Psoas muscle (tissue), 8 donors: ENCODE measurements around the gene MYO3B. TPM values are rescaled to one million over a fixed set of nuclear protein-coding genes. Genes with fewer than 3 reads are reported as not detected.

Experiments used
- ATAC-seq, 4 donors: fragments of 200-7000 bp; cut with Tn5 transposase; one replicate each; pipeline ENCODE4 v1.9.1; 2020; ENCODE audit warnings: moderate library complexity in 3 of 4, mild to moderate bottlenecking in 2 of 4
- DNase-seq, 2 donors: peaks; one replicate each; pipeline ENCODE4 v3.0.0-alpha.2; 2020
- H3K27ac ChIP-seq: fragments of 200-600 bp; one replicate; pipeline ENCODE4 v1.8.0; 2022
- H3K27me3 ChIP-seq, 3 donors: fragments of 200-600 bp in 1 of 3; one replicate each; pipeline versions ENCODE4 v1.6.1 to v1.8.0; 2013 to 2022; ENCODE audit warnings: low read length in 2 of 3, mild to moderate bottlenecking in 2 of 3, moderate library complexity in 1 of 3; ENCODE audit not compliant: insufficient read depth in 3 of 3
- H3K36me3 ChIP-seq, 2 donors: fragments of 200-600 bp in 1 of 2; one replicate each; pipeline versions ENCODE4 v1.6.1 to v1.8.0; 2013 to 2022; ENCODE audit warnings: low read depth in 1 of 2, mild to moderate bottlenecking in 1 of 2, moderate library complexity in 1 of 2; ENCODE audit not compliant: insufficient read depth in 1 of 2
- H3K4me1 ChIP-seq: fragments of 200-600 bp; one replicate; pipeline ENCODE4 v1.8.0; 2022
- H3K4me3 ChIP-seq: fragments of 200-600 bp; one replicate; pipeline ENCODE4 v1.8.0; 2022; ENCODE audit warnings: mild to moderate bottlenecking
- H3K9me3 ChIP-seq: fragments of 200-600 bp; one replicate; pipeline ENCODE4 v1.8.0; 2022
- WGBS, 3 donors: extraction: QIAGEN DNeasy Blood & Tissue Kit; methylation state at CpG; one replicate each; pipeline versions ENCODE4 v1.1.6 to v1.1.7; 2013; 5-methylcytosine and 5-hydroxymethylcytosine counted together
- intact Hi-C, 2 donors: fragments of 100-400 bp; cut with DNase I; formaldehyde crosslinking; loops; one replicate each; pipeline versions ENCODE4 v1.11.0 to v1.14.2; 2022
- polyA plus RNA-seq, 3 donors: library from polyadenylated mRNA; stranded (reverse); fragments of 200-250 nt; gene quantifications; one replicate each; pipeline ENCODE4 v1.2.3, GENCODE V29; 2013
- total RNA-seq, 4 donors: library from RNA; stranded (reverse); fragmentation: NEBNext Ultra II Directional in 2 of 4; extraction: Animal tissue kit (Norgen Biotek cat#: 25700) in 2 of 4; gene quantifications; one replicate each; pipeline versions ENCODE4 v1.2.1 to v1.2.4, GENCODE V29; 2021 to 2023
- TF ChIP-seq, protein P1 (sequence below): fragments of 200-600 bp; IDR thresholded peaks from one replicate; pipeline ENCODE4 v1.8.0; 2022; ENCODE audit warnings: antibody characterized with exemption
- donor health status: healthy with polysubstance abuse.
- donor health status: DM: no; HTN: no; CAD: no; lungs with moderate emphysema.
- donor health status: Bipolar disorder and iron deficiency.
- donor health status: healthy.
- donor health status: DM: yes; HTN: yes; CAD: no.
- donor health status: DM: no; HTN: no; CAD: no.
- donor health status: DM: no; HTN: no; CAD: no.
- donor health status: DM: yes; HTN: yes; CAD: no.

The MYO3B gene
- total and polyA plus RNA-seq, 7 donors, result 0.04 to 0.32 TPM; not detected in 5

DNA sequence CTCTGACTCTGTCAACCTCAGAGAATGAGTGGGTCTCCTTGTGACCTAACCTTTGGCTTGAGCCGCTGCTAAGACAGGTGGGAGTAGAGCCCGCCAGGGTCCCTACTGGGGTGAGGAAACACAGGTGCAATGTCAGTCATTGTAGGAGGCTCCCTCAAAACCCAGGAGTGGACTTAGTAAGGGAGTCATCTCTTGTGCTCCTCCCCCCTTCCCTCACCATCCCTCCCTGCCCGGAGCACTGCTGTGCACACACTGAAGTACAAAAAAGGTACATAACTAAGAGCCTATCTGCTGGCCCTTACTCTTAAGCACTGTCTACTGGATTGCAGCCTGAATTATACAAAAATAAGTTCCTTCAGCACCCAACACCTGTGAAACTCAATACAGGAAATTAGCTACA, 77.2 kb downstream of the MYO3B start:
- peaks cover 0 to 2% (median 0%) of the 10 kb centered on the region in 3 donors for H3K27me3 ChIP-seq
- no peaks in the 10 kb centered on the region for H3K36me3 ChIP-seq
- DNase-seq (no peak), ATAC-seq (no peak)
- no peak overlapping the region for H3K27ac ChIP-seq
- intact Hi-C loops, result no loop called here
- 72 to 85% (median 80%) methylated on average over 3 of the region's 3 CpGs for WGBS, 3 donors
- H3K9me3 ChIP-seq, result peaks cover 4% of the 10 kb centered on the region
- H3K4me3 ChIP-seq, result no peak overlapping the region
- no peaks in the 10 kb centered on the region for H3K4me1 ChIP-seq
- TF ChIP-seq, protein P1, sequence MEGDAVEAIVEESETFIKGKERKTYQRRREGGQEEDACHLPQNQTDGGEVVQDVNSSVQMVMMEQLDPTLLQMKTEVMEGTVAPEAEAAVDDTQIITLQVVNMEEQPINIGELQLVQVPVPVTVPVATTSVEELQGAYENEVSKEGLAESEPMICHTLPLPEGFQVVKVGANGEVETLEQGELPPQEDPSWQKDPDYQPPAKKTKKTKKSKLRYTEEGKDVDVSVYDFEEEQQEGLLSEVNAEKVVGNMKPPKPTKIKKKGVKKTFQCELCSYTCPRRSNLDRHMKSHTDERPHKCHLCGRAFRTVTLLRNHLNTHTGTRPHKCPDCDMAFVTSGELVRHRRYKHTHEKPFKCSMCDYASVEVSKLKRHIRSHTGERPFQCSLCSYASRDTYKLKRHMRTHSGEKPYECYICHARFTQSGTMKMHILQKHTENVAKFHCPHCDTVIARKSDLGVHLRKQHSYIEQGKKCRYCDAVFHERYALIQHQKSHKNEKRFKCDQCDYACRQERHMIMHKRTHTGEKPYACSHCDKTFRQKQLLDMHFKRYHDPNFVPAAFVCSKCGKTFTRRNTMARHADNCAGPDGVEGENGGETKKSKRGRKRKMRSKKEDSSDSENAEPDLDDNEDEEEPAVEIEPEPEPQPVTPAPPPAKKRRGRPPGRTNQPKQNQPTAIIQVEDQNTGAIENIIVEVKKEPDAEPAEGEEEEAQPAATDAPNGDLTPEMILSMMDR, result no peak

DNA sequence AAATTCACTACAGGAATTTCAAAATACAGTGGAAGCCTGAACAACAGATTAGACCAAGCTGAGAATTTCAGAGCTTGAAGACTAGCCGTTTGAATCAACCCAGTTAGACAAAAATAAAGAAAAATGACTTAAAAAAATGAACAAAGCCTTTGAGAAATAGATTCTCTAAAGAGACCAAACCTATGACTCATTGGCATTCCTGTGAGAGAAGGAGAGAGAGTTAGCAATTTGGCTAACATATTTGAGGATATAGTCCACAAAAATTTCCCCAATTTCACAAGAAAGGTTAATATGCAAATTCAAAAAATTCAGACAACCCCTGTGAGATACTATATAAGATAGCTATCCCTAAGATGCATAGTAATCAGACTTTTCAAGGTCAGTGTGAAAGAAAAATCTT, 78.0 kb downstream of the MYO3B start:
- no peak overlapping the region for H3K4me3 ChIP-seq
- ATAC-seq, result no peak
- H3K27me3 ChIP-seq, result peaks cover 0 to 2% (median 0%) of the 10 kb centered on the region in 3 donors
- TF ChIP-seq, protein P1, result no peak
- H3K9me3 ChIP-seq, result peaks cover 4% of the 10 kb centered on the region
- no peak overlapping the region for H3K27ac ChIP-seq
- no peaks in the 10 kb centered on the region for H3K4me1 ChIP-seq
- intact Hi-C loops, result no loop called here
- no peak for DNase-seq
- no peaks in the 10 kb centered on the region for H3K36me3 ChIP-seq
- 55 to 89% (median 66%) methylated on average over 1 of the region's 1 CpG for WGBS, 3 donors

DNA sequence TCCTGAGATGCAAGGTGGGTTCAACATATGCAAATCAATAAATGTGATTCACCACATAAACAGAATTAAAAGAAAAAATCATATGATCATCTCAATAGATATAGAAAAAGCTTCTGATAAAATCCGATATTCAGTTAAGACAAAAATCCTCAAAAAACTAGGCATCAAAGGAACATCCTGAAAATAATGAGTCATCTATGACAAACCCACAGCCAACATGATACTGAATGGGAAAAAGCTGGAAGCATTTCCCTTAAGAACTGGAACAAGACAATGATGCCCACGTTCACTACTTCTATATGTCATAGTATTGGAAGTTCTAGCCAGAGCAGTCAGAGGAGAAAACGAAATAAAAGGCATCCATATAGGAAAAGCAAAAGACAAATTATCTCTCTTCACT, 80.4 kb downstream of the MYO3B start:
- 72 to 84% (median 75%) methylated on average over 3 of the region's 3 CpGs for WGBS, 3 donors
- TF ChIP-seq, protein P1, result no peak
- intact Hi-C loops, result no loop called here
- Histone ChIP-seq H3K27ac (no peak overlapping the region), H3K4me1 (no peaks in the 10 kb centered on the region), H3K9me3 (peaks cover 4% of the 10 kb centered on the region), H3K4me3 (no peak overlapping the region), H3K36me3 (no peaks in the 10 kb centered on the region), H3K27me3 (no peaks in the 10 kb centered on the region)
- no peak for DNase-seq
- ATAC-seq, result no peak

DNA sequence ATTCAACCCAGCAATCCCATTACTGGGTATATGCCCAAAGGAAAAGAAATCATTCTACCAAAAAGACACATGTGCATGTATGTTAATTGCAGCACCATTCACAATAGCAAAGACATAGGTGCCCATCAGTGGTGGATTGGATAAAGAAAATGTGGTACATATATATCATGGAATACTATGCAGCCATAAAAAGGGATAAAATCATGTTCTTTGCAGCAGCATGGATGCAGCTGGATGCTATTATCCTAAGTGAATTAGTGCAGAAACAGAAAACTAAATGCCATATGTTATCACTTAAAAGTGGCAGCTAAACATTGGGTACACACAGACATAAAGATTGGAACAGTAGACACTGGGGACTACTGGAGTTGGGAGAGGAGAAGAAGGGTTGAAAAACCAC, 82.2 kb downstream of the MYO3B start:
- intact Hi-C loops, result no loop called here
- TF ChIP-seq, protein P1, result no peak
- peaks cover 4% of the 10 kb centered on the region for H3K9me3 ChIP-seq
- H3K27ac ChIP-seq, result no peak overlapping the region
- H3K27me3 ChIP-seq, result no peaks in the 10 kb centered on the region
- H3K4me1 ChIP-seq, result no peaks in the 10 kb centered on the region
- DNase-seq (no peak), ATAC-seq (no peak)
- no peak overlapping the region for H3K4me3 ChIP-seq
- no peaks in the 10 kb centered on the region for H3K36me3 ChIP-seq

DNA sequence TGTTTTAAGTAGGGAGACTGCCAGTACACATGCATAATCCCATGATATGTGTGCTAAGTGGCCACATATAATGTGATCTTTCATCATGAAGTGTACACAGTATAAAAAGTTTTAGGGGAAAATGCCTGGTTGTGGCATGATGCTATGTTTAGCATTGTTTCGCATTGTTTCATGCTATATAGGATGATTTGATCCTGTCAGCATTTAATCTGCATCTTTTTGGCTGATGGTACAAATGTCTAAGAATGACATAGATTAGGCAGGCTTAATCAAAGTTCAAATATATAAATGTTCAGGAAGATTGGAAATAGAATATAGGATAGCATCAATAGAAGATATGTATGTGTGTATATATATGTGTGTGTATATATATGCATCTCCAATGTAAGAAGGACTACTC, 83.6 kb downstream of the MYO3B start:
- Histone ChIP-seq H3K36me3 (no peaks in the 10 kb centered on the region), H3K27ac (no peak overlapping the region), H3K4me3 (no peak overlapping the region), H3K4me1 (no peaks in the 10 kb centered on the region), H3K9me3 (peaks cover 4% of the 10 kb centered on the region), H3K27me3 (no peaks in the 10 kb centered on the region)
- ATAC-seq, result no peak
- no peak for DNase-seq
- intact Hi-C loops, result no loop called here
- TF ChIP-seq, protein P1, result no peak
- WGBS, 3 donors, result 94 to 98% (median 96%) methylated on average over 1 of the region's 1 CpG
